K562 (cell line): ENCODE results near the gene PHF24. TPM values are rescaled to one million over a fixed set of nuclear protein-coding genes. Genes with fewer than 3 reads are reported as not detected.

Source experiments
- ATAC-seq: fragments of 200-7000 bp; cut with Tn5 transposase; 3 replicates; pipeline ENCODE4 v1.9.1; 2020; ENCODE audit warnings: moderate library complexity
- BruUV-seq: library from RNA; stranded (reverse); fragments of 400-500 nt; replicated peaks from 2 replicates; lab custom pipeline; 2021; lab: Mats Ljungman, UMichigan
- CTCF ChIA-PET: fragments of 300-600 bp; formaldehyde crosslinking; extraction: SDS; loops from one replicate; lab custom pipeline; 2021; ENCODE audit warnings: low intra/inter-chr PET ratio; lab: Yijun Ruan, JAX
- POLR2A ChIA-PET: fragments of 300-600, 350-650 bp; sonication (Branson Sonifier 250); formaldehyde crosslinking; extraction: SDS; loops from one replicate; lab custom pipeline; 2021; ENCODE audit warnings: antibody characterized with exemption, inconsistent platforms; lab: Yijun Ruan, JAX
- DNase-seq, 4 experiments: peaks; one replicate each; pipeline versions ENCODE4 v3.0.0 to v3.0.0-alpha.2; 2011 to 2018; ENCODE audit warnings: low spot score in 3 of 4, mixed read lengths in 3 of 4; ENCODE audit errors: extremely low read depth in 1 of 4
- FAIRE-seq: peaks from 2 replicates; lab custom pipeline; 2011; peaks lifted over from hg19 to GRCh38; lab: Jason Lieb, UNC
- H2AFZ ChIP-seq: 2 replicates; pipeline ENCODE4 v1.6.0; 2011; ENCODE audit warnings: low read depth, low read length, control low read depth, inconsistent platforms
- H3K27ac ChIP-seq: fragments of 200-600 bp; 3 replicates; pipeline ENCODE4 v1.8.0; 2011; ENCODE audit warnings: low read depth, mild to moderate bottlenecking, control low read depth, inconsistent platforms, low read length, moderate library complexity, mixed read lengths; ENCODE audit errors: extremely low read depth
- H3K27me3 ChIP-seq, 2 experiments: fragments of 300-600 bp in 1 of 2; 2 replicates in 1 of 2; 3 replicates in 1 of 2; pipeline versions ENCODE4 v1.6.0 to v1.8.0; 2011; ENCODE audit warnings: inconsistent platforms in 2 of 2, low read length in 2 of 2, mild to moderate bottlenecking in 1 of 2, mixed read lengths in 1 of 2, moderate library complexity in 1 of 2; ENCODE audit not compliant: control insufficient read depth in 2 of 2, insufficient read depth in 2 of 2
- H3K36me3 ChIP-seq: fragments of 300-600 bp; 3 replicates; pipeline ENCODE4 v1.8.0; 2011; ENCODE audit warnings: mild to moderate bottlenecking, low read length, inconsistent platforms; ENCODE audit not compliant: control insufficient read depth, insufficient read depth
- H3K4me1 ChIP-seq, 2 experiments: fragments of 200-600 bp in 1 of 2; replicated peaks in 1 of 2; 2 replicates in 1 of 2; 3 replicates in 1 of 2; pipeline versions ENCODE4 v1.5.1 to v1.8.0; 2011; ENCODE audit warnings: inconsistent platforms in 2 of 2, low read length in 2 of 2, mild to moderate bottlenecking in 1 of 2, mixed read lengths in 1 of 2, moderate library complexity in 1 of 2; ENCODE audit not compliant: control insufficient read depth in 2 of 2, insufficient read depth in 2 of 2
- H3K4me2 ChIP-seq: 2 replicates; pipeline ENCODE4 v1.6.1; 2011; ENCODE audit warnings: low read length, control low read depth, inconsistent platforms, mixed read lengths; ENCODE audit not compliant: insufficient read depth
- H3K4me3 ChIP-seq: fragments of 200-600 bp; sonication (generic), shearing (Covaris generic); 2 replicates; pipeline ENCODE4 v1.5.1; 2016; ENCODE audit warnings: control low read depth, inconsistent platforms
- H3K79me2 ChIP-seq: fragments of 200-600 bp; 3 replicates; pipeline ENCODE4 v1.8.0; 2011; ENCODE audit warnings: low read length, inconsistent platforms; ENCODE audit not compliant: control insufficient read depth, insufficient read depth
- H3K9ac ChIP-seq, 2 experiments: 2 replicates each; pipeline versions ENCODE4 v1.6.0 to v1.6.1; 2011; ENCODE audit warnings: low read depth in 2 of 2, low read length in 2 of 2, control low read depth in 1 of 2, inconsistent platforms in 1 of 2, mild to moderate bottlenecking in 1 of 2, mixed read lengths in 1 of 2; ENCODE audit not compliant: insufficient read depth in 1 of 2
- H3K9me1 ChIP-seq: one replicate; pipeline ENCODE4 v1.6.0; 2011; ENCODE audit warnings: inconsistent platforms, mild to moderate bottlenecking, low read length, moderate library complexity; ENCODE audit not compliant: control insufficient read depth, insufficient read depth
- H3K9me3 ChIP-seq: replicated peaks from 2 replicates; pipeline ENCODE4 v1.5.1; 2011; ENCODE audit warnings: low read depth, low read length, inconsistent platforms; ENCODE audit not compliant: control insufficient read depth, insufficient read depth
- H4K20me1 ChIP-seq: replicated peaks from 2 replicates; pipeline ENCODE4 v1.6.1; 2011; ENCODE audit warnings: low read length, inconsistent platforms, mixed read lengths; ENCODE audit not compliant: control insufficient read depth, insufficient read depth
- ARID4B ChIP-seq: sonication (generic); formaldehyde crosslinking; IDR thresholded peaks from 2 replicates; pipeline ENCODE4 v1.8.0; 2022; ENCODE audit warnings: mild to moderate bottlenecking, missing genetic modification reagents
- ATF3 ChIP-seq, 2 experiments: fragments of 450-650 bp in 1 of 2; sonication (generic) in 1 of 2; formaldehyde crosslinking in 1 of 2; IDR thresholded peaks in 1 of 2; conservative IDR thresholded peaks in 1 of 2; 2 replicates each; pipeline versions ENCODE4 v1.6.1 to v1.8.1; 2016 to 2023; ENCODE audit warnings: mild to moderate bottlenecking in 2 of 2, moderate library complexity in 2 of 2, inconsistent platforms in 1 of 2, missing genetic modification reagents in 1 of 2
- ILF3 ChIP-seq: fragments of 450-650 bp; IDR thresholded peaks from 2 replicates; pipeline ENCODE4 v1.6.1; 2018; ENCODE audit warnings: antibody characterized with exemption, mild to moderate bottlenecking, moderate library complexity, borderline replicate concordance
- PHF20 ChIP-seq: fragments of 450-650 bp; IDR thresholded peaks from 2 replicates; pipeline ENCODE4 v1.6.1; 2018; ENCODE audit not compliant: partially characterized antibody
- ZNF764 ChIP-seq: fragments of 250-450 bp; sonication (Bioruptor Pico); IDR thresholded peaks from 2 replicates; pipeline ENCODE4 v1.4.0; 2020; ENCODE audit warnings: low read depth, mild to moderate bottlenecking, moderate library complexity
- ZNF830 ChIP-seq: fragments of 250-450 bp; sonication (Bioruptor Pico); IDR thresholded peaks from 2 replicates; pipeline ENCODE4 v1.5.0; 2021; ENCODE audit warnings: mild to moderate bottlenecking
- WGBS: fragments of 100-300 bp; shearing (Covaris generic); methylation state at CpG from one replicate; pipeline ENCODE4 v1.1.6; 2016; ENCODE audit warnings: low coverage, mixed read lengths; ENCODE audit not compliant: insufficient coverage; ENCODE audit errors: missing lambda C conversion rate; 5-methylcytosine and 5-hydroxymethylcytosine counted together
- in situ Hi-C: fragments of 300-500 bp; cut with MboI; formaldehyde crosslinking; loops from 4 replicates; pipeline ENCODE4 v1.15.0; 2018; ENCODE audit warnings: inconsistent platforms, mixed read lengths
- intact Hi-C: fragments of 100-400 bp; cut with micrococcal nuclease; formaldehyde crosslinking; loops from 2 replicates; pipeline ENCODE4 v1.14.2; 2022
- polyA plus RNA-seq, 8 experiments: library from polyadenylated mRNA; depleted of rRNA in 4 of 8; stranded (reverse) in 5 of 8; unstranded in 3 of 8; fragments of >200 nt; fragmentation: Nextera tagmentation in 2 of 8; fragmentation: Illumina TruSeq in 1 of 8; extraction: Ambion mirVana in 2 of 8; extraction: Trizol in 1 of 8; gene quantifications; 2 replicates each; pipeline versions ENCODE4 v1.2.1 to v1.2.3, GENCODE V29; 2011 to 2014; ENCODE audit warnings: inconsistent platforms in 1 of 8, missing spikeins in 1 of 8
- total RNA-seq, 7 experiments: library from RNA; depleted of rRNA in 6 of 7; stranded (reverse); fragments of >200 nt in 6 of 7; fragmentation: Illumina TruSeq in 2 of 7; extraction: Trizol in 2 of 7; gene quantifications; 2 replicates each; pipeline versions ENCODE4 v1.2.1 to v1.2.3, GENCODE V29; 2011 to 2021; ENCODE audit warnings: low replicate concordance in 1 of 7

The PHF24 gene
- total and polyA plus RNA-seq, 9 of the 15 experiments (the other 6 are each of a cell fraction or from before 2014, with no cell fraction given), result 0.01 TPM; not detected in 7

GRCh38 chr9:35029852-35030251 lies 71.8 kb downstream of the PHF24 start:
- Histone ChIP-seq H3K27ac (no peak overlapping the region), H3K4me3 (no peak overlapping the region), H3K4me2 (no peak overlapping the region), H4K20me1 (no peaks in the 10 kb centered on the region), H3K27me3 (no peaks in the 10 kb centered on the region), H2AFZ (no peak overlapping the region), H3K9me1 (no peaks in the 10 kb centered on the region), H3K9me3 (no peaks in the 10 kb centered on the region), H3K36me3 (no peaks in the 10 kb centered on the region; the same call in 2 of the 3 replicates), H3K4me1 (peaks cover 5 to 24% of the 10 kb centered on the region in 2 experiments; a peak in 4 of 5 replicates), H3K9ac (no peak overlapping the region), H3K79me2 (no peaks in the 10 kb centered on the region)
- CTCF ChIA-PET, result no interaction called here
- intact Hi-C loops (no loop called here), in situ Hi-C loops (no loop called here)
- no peak for DNase-seq
- WGBS, result 49% methylated on average over 2 of the region's 2 CpGs
- POLR2A ChIA-PET, result interaction anchor here (1.0 kb wide), 1 partner anchor 13 kb away, joined by 3 read pairs; no protein-coding TSS in a partner anchor
- FAIRE-seq, result no peak
- no TSS peak for BruUV-seq
- no peak for ATAC-seq
- TF ChIP-seq ARID4B (CRISPR knock-in tag) (no peak), ZNF830 (CRISPR knock-in tag) (no peak), PHF20 (no peak), ATF3 (IDR thresholded peaks at IDR 0.05) (no peak), ATF3 (CRISPR knock-in tag; conservative IDR thresholded peaks at IDR 0.05) (no peak), ILF3 (no peak), ZNF764 (CRISPR knock-in tag) (no peak)
